Mesothelial cell of epicardium (in vitro differentiated cells): ENCODE measurements around the gene MAST1. TPM values are rescaled to one million over a fixed set of nuclear protein-coding genes. Genes with fewer than 3 reads are reported as not detected.

Experiments used
- DNase-seq, 2 experiments: peaks; one replicate each; pipeline ENCODE4 v3.0.0; 2021; ENCODE audit warnings: low spot score in 2 of 2; ENCODE audit not compliant: unreplicated experiment in 2 of 2
- H3K27ac Mint-ChIP-seq: 2 replicates; pipeline ENCODE4 v1.8.0; 2021; ENCODE audit warnings: mixed read lengths
- H3K27me3 Mint-ChIP-seq: 2 replicates; pipeline ENCODE4 v1.8.0; 2021; ENCODE audit warnings: low read depth, mixed read lengths
- H3K36me3 Mint-ChIP-seq: 2 replicates; pipeline ENCODE4 v1.8.0; 2021; ENCODE audit warnings: mixed read lengths
- H3K4me1 Mint-ChIP-seq: 2 replicates; pipeline ENCODE4 v1.8.0; 2021; ENCODE audit warnings: mixed read lengths
- H3K4me3 Mint-ChIP-seq: 2 replicates; pipeline ENCODE4 v1.8.0; 2021; ENCODE audit warnings: mild to moderate bottlenecking, moderate library complexity, mixed read lengths
- H3K9me3 Mint-ChIP-seq: 2 replicates; pipeline ENCODE4 v1.8.0; 2021; ENCODE audit warnings: mixed read lengths
- total RNA-seq: library from RNA; stranded (reverse); gene quantifications from 3 replicates; pipeline ENCODE4 v1.2.1, GENCODE V29; 2021
- TF ChIP-seq, protein P1 (sequence below): fragments of 200-600 bp; sonication (generic); IDR thresholded peaks from one replicate; pipeline ENCODE4 v1.5.0; 2021; ENCODE audit warnings: antibody characterized with exemption; ENCODE audit not compliant: unreplicated experiment

The MAST1 gene
- total RNA-seq, 1 donor from 2014 or later = 4.0 TPM

- H3K4me1 Mint-ChIP-seq = peaks cover 7% of the 10 kb centered on the region
- peaks cover 85% of the 10 kb centered on the region for H3K27me3 Mint-ChIP-seq
- no peaks in the 10 kb centered on the region for H3K9me3 Mint-ChIP-seq
- TF ChIP-seq, protein P1, sequence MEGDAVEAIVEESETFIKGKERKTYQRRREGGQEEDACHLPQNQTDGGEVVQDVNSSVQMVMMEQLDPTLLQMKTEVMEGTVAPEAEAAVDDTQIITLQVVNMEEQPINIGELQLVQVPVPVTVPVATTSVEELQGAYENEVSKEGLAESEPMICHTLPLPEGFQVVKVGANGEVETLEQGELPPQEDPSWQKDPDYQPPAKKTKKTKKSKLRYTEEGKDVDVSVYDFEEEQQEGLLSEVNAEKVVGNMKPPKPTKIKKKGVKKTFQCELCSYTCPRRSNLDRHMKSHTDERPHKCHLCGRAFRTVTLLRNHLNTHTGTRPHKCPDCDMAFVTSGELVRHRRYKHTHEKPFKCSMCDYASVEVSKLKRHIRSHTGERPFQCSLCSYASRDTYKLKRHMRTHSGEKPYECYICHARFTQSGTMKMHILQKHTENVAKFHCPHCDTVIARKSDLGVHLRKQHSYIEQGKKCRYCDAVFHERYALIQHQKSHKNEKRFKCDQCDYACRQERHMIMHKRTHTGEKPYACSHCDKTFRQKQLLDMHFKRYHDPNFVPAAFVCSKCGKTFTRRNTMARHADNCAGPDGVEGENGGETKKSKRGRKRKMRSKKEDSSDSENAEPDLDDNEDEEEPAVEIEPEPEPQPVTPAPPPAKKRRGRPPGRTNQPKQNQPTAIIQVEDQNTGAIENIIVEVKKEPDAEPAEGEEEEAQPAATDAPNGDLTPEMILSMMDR = no peak
- no peak overlapping the region for H3K4me3 Mint-ChIP-seq
- DNase-seq = no peak
- no peaks in the 10 kb centered on the region for H3K36me3 Mint-ChIP-seq
- H3K27ac Mint-ChIP-seq = no peak overlapping the region
Measured at GRCh38 chr19:12828494-12828893, 9.8 kb upstream of the MAST1 start.

GRCh38 chr19:12833418-12833737 is 4.9 kb upstream of the MAST1 start:
- Mint-ChIP-seq H3K36me3 (no peaks in the 10 kb centered on the region), H3K9me3 (no peaks in the 10 kb centered on the region), H3K4me3 (peak overlapping the region; percentile 62), H3K4me1 (peaks cover 8% of the 10 kb centered on the region), H3K27me3 (peaks cover 92% of the 10 kb centered on the region), H3K27ac (no peak overlapping the region)
- TF ChIP-seq, protein P1 = no peak
- DNase-seq = no peak

GRCh38 chr19:12833738-12834565 is 4.4 kb upstream of the MAST1 start:
- no peak for DNase-seq
- H3K27ac Mint-ChIP-seq = no peak overlapping the region
- TF ChIP-seq, protein P1 = no peak
- peak overlapping the region; percentile 57 for H3K4me3 Mint-ChIP-seq
- H3K4me1 Mint-ChIP-seq = peaks cover 8% of the 10 kb centered on the region
- no peaks in the 10 kb centered on the region for H3K36me3 Mint-ChIP-seq
- peaks cover 92% of the 10 kb centered on the region for H3K27me3 Mint-ChIP-seq
- no peaks in the 10 kb centered on the region for H3K9me3 Mint-ChIP-seq

GRCh38 chr19:12834566-12834943 is 3.8 kb upstream of the MAST1 start, which contains the start of gene RTBDN:
Gene RTBDN (minus strand): TSS chr19:12834579. CDS start chr19:12829979, 4,600 bp downstream.
- TF ChIP-seq, protein P1 = no peak
- Mint-ChIP-seq H3K9me3 (no peaks in the 10 kb centered on the region), H3K27me3 (peaks cover 92% of the 10 kb centered on the region), H3K36me3 (no peaks in the 10 kb centered on the region), H3K27ac (no peak within 1 kb of the TSS), H3K4me1 (peaks cover 8% of the 10 kb centered on the region), H3K4me3 (peak within 1 kb of the TSS; percentile 62)
- no peak for DNase-seq

GRCh38 chr19:12834976-12835757 is 3.1 kb upstream of the MAST1 start:
- H3K4me3 Mint-ChIP-seq = peak overlapping the region; percentile 57
- peaks cover 92% of the 10 kb centered on the region for H3K27me3 Mint-ChIP-seq
- peaks cover 8% of the 10 kb centered on the region for H3K4me1 Mint-ChIP-seq
- H3K9me3 Mint-ChIP-seq = no peaks in the 10 kb centered on the region
- no peak overlapping the region for H3K27ac Mint-ChIP-seq
- no peaks in the 10 kb centered on the region for H3K36me3 Mint-ChIP-seq
- no peak for DNase-seq
- TF ChIP-seq, protein P1 = no peak
